ENCODE results near the gene TNFSF18. TPM values are rescaled to one million over a fixed set of nuclear protein-coding genes. Genes with fewer than 3 reads are reported as not detected.

The TNFSF18 gene
- total RNA-seq, 3 donors from 2014 or later = 0.14 TPM; not detected in 2

GRCh38 chr1:173052681-173053196 is 2.0 kb upstream of the TNFSF18 start:
- Histone ChIP-seq H3K36me3 (ENCODE audit: low read depth) (no peaks in the 10 kb centered on the region), H3K4me3 (no peak overlapping the region), H3K4me1 (ENCODE audit: low read depth) (no peaks in the 10 kb centered on the region), H3K9me3 (no peaks in the 10 kb centered on the region)
- DNase-seq (peak in 1 of 3 donors; percentile 21), ATAC-seq (peak; percentile 57)
- no peak for TF ChIP-seq CTCF (IDR thresholded peaks at IDR 0.05)
- intact Hi-C loops (cut with DNase I, micrococcal nuclease) = no loop called here

- no peak for TF ChIP-seq CTCF (IDR thresholded peaks at IDR 0.05)
- intact Hi-C loops (cut with DNase I, micrococcal nuclease) = no loop called here
- DNase-seq (no peak), ATAC-seq (no peak)
- Histone ChIP-seq H3K4me3 (no peak overlapping the region), H3K4me1 (ENCODE audit: low read depth) (no peaks in the 10 kb centered on the region), H3K9me3 (no peaks in the 10 kb centered on the region), H3K36me3 (ENCODE audit: low read depth) (no peaks in the 10 kb centered on the region)
Observed at GRCh38 chr1:173049322-173049633, 1.5 kb downstream of the TNFSF18 start.

GRCh38 chr1:173048621-173049321 is 2.0 kb downstream of the TNFSF18 start:
- H3K4me3 ChIP-seq = no peak overlapping the region
- no peaks in the 10 kb centered on the region for H3K36me3 ChIP-seq (ENCODE audit: low read depth)
- no peak for TF ChIP-seq CTCF (IDR thresholded peaks at IDR 0.05)
- no peaks in the 10 kb centered on the region for H3K9me3 ChIP-seq
- no peaks in the 10 kb centered on the region for H3K4me1 ChIP-seq (ENCODE audit: low read depth)
- intact Hi-C loops (cut with DNase I, micrococcal nuclease) = no loop called here
- no peak for ATAC-seq
- DNase-seq = no peak

- no peaks in the 10 kb centered on the region for H3K36me3 ChIP-seq (ENCODE audit: low read depth)
- no peak overlapping the region for H3K4me3 ChIP-seq
- intact Hi-C loops (cut with DNase I, micrococcal nuclease) = no loop called here
- H3K9me3 ChIP-seq = no peaks in the 10 kb centered on the region
- ATAC-seq (no peak), DNase-seq (no peak)
- TF ChIP-seq CTCF (IDR thresholded peaks at IDR 0.05) = no peak
- H3K4me1 ChIP-seq (ENCODE audit: low read depth) = no peaks in the 10 kb centered on the region
Observed at GRCh38 chr1:173044656-173045055, 6.1 kb downstream of the TNFSF18 start.

- Histone ChIP-seq H3K36me3 (ENCODE audit: low read depth) (no peaks in the 10 kb centered on the region), H3K4me3 (no peak overlapping the region), H3K4me1 (ENCODE audit: low read depth) (no peaks in the 10 kb centered on the region), H3K9me3 (no peaks in the 10 kb centered on the region)
- ATAC-seq (no peak), DNase-seq (no peak)
- intact Hi-C loops (cut with DNase I, micrococcal nuclease) = no loop called here
- no peak for TF ChIP-seq CTCF (IDR thresholded peaks at IDR 0.05)
Observed at GRCh38 chr1:173043253-173043652, 7.5 kb downstream of the TNFSF18 start.
